Vagina (tissue), 2 donors: ENCODE data around the gene ABCA2.

Source experiments
- POLR2A ChIP-seq, 2 donors: fragments of 450-650 bp; IDR thresholded peaks; one replicate each; pipeline ENCODE4 v1.6.1; 2017; ENCODE audit warnings: antibody characterized with exemption in 2 of 2, mild to moderate bottlenecking in 2 of 2, moderate library complexity in 2 of 2
- POLR2AphosphoS5 ChIP-seq, 2 donors: sonication (generic); formaldehyde crosslinking; IDR thresholded peaks; one replicate each; pipeline ENCODE4 v1.9.0; 2017; ENCODE audit warnings: antibody characterized with exemption in 2 of 2, mild to moderate bottlenecking in 2 of 2, low read depth in 1 of 2; ENCODE audit not compliant: insufficient read depth in 1 of 2
- TF ChIP-seq, protein P1 (sequence below), 3 experiments: fragments of 450-650 bp in 2 of 3; fragments of 200-600 bp in 1 of 3; sonication (generic) in 1 of 3; IDR thresholded peaks; one replicate each; pipeline ENCODE4 v1.5.1; 2017 to 2019; ENCODE audit warnings: antibody characterized with exemption in 3 of 3, mild to moderate bottlenecking in 2 of 3, moderate library complexity in 2 of 3

DNA sequence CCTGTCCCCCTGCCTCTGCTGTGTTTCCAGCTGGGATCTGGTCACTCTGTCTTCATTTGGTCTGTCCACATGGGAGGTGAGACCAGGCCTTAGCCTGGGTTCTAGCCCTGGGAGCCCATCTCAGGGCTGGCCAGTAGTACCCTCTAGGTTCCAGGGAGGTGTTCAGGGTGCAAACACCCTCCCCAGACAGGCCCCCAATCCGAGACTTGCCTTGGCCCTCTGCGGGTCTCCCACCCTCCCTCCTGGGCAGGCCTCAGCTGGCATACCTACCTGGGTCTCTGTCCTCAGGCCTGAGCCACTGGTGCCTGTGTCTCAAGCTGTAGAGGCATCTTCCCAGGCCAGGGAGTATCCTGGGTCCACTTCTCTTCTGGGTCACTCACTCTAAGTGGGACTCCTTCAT is 43.2 kb upstream of the ABCA2 start:
- TF ChIP-seq POLR2A (IDR thresholded peaks at IDR 0.05), result no peak
- TF ChIP-seq, protein P1, sequence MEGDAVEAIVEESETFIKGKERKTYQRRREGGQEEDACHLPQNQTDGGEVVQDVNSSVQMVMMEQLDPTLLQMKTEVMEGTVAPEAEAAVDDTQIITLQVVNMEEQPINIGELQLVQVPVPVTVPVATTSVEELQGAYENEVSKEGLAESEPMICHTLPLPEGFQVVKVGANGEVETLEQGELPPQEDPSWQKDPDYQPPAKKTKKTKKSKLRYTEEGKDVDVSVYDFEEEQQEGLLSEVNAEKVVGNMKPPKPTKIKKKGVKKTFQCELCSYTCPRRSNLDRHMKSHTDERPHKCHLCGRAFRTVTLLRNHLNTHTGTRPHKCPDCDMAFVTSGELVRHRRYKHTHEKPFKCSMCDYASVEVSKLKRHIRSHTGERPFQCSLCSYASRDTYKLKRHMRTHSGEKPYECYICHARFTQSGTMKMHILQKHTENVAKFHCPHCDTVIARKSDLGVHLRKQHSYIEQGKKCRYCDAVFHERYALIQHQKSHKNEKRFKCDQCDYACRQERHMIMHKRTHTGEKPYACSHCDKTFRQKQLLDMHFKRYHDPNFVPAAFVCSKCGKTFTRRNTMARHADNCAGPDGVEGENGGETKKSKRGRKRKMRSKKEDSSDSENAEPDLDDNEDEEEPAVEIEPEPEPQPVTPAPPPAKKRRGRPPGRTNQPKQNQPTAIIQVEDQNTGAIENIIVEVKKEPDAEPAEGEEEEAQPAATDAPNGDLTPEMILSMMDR (IDR thresholded peaks at IDR 0.05), result no peak
- no peak for TF ChIP-seq POLR2AphosphoS5 (IDR thresholded peaks at IDR 0.05; ENCODE audit: insufficient read depth in 1 of 2, low read depth in 1 of 2)
